Keratinocyte (primary cell): ENCODE measurements around the gene IFI27.

Experiments used
- CTCF ChIP-seq, 3 experiments: IDR thresholded peaks in 1 of 3; conservative IDR thresholded peaks in 1 of 3; optimal IDR thresholded peaks in 1 of 3; 2 replicates in 2 of 3; 3 replicates in 1 of 3; pipeline versions ENCODE3 to v1.5.1; 2011; ENCODE audit warnings: low read length in 3 of 3, mild to moderate bottlenecking in 3 of 3, moderate library complexity in 2 of 3, control low read depth in 1 of 3, inconsistent platforms in 1 of 3; ENCODE audit not compliant: insufficient read depth in 2 of 3; ENCODE audit errors: extremely low read depth in 1 of 3
- EZH2 ChIP-seq: IDR thresholded peaks from one replicate; pipeline ENCODE4 v1.6.1; 2012; ENCODE audit warnings: inconsistent platforms, mild to moderate bottlenecking, low read length, moderate library complexity

- TF ChIP-seq EZH2 (no peak), CTCF (optimal IDR thresholded peaks at IDR 0.05 in 1 of 3, IDR thresholded peaks at IDR 0.05 in 1 of 3, conservative IDR thresholded peaks at IDR 0.05 in 1 of 3; ENCODE audit: extremely low read depth in 1 of 3, insufficient read depth in 2 of 3, low read length in 3 of 3) (no peak)
Observed at GRCh38 chr14:94101748-94102147, 8.8 kb upstream of the IFI27 start.
